Esophagus squamous epithelium (tissue), 5 donors: Measurements from ENCODE around the gene HNRNPC. TPM values are rescaled to one million over a fixed set of nuclear protein-coding genes. Genes with fewer than 3 reads are reported as not detected.

ENCODE experiments used
- DNase-seq: peaks from one replicate; lab custom pipeline; 2025; lab: John Stamatoyannopoulos, UW
- H3K27ac ChIP-seq, 4 donors: fragments of 200-600 bp; sonication (generic); one replicate each; pipeline ENCODE4 v1.5.1; 2016 to 2019; ENCODE audit warnings: mild to moderate bottlenecking in 1 of 4
- H3K27me3 ChIP-seq, 4 donors: fragments of 200-600 bp; sonication (generic); 1 replicate in 3 of 4; 2 replicates in 1 of 4; pipeline versions ENCODE4 v1.5.1 to v1.6.0; 2017 to 2021; ENCODE audit warnings: antibody characterized with exemption in 1 of 4
- H3K36me3 ChIP-seq, 3 donors: fragments of 200-600 bp; sonication (generic); one replicate each; pipeline ENCODE4 v1.5.1; 2016 to 2019
- H3K4me1 ChIP-seq, 3 donors: fragments of 200-600 bp; sonication (generic); one replicate each; pipeline ENCODE4 v1.5.1; 2017 to 2019
- H3K4me3 ChIP-seq, 4 donors: fragments of 200-600 bp; sonication (generic); 1 replicate in 3 of 4; 2 replicates in 1 of 4; pipeline ENCODE4 v1.5.1; 2016 to 2019; ENCODE audit warnings: mild to moderate bottlenecking in 2 of 4, moderate library complexity in 1 of 4
- H3K9me3 ChIP-seq, 3 donors: fragments of 200-600 bp; sonication (generic); one replicate each; pipeline ENCODE4 v1.5.1; 2016 to 2019
- CTCF ChIP-seq, 6 experiments: fragments of 450-650 bp in 4 of 6; fragments of 200-600 bp in 2 of 6; sonication (generic) in 2 of 6; IDR thresholded peaks; one replicate each; pipeline ENCODE4 v1.5.1; 2016 to 2019; ENCODE audit warnings: antibody characterized with exemption in 6 of 6, mild to moderate bottlenecking in 4 of 6, moderate library complexity in 4 of 6
- POLR2A ChIP-seq, 4 donors: fragments of 450-650 bp; IDR thresholded peaks; one replicate each; pipeline ENCODE4 v1.6.1; 2017; ENCODE audit warnings: antibody characterized with exemption in 4 of 4, mild to moderate bottlenecking in 4 of 4, moderate library complexity in 3 of 4
- WGBS, 2 donors: methylation state at CpG; one replicate each; pipeline ENCODE4 v1.1.5; 2018; 5-methylcytosine and 5-hydroxymethylcytosine counted together
- intact Hi-C: fragments of 100-400 bp; cut with DNase I; formaldehyde crosslinking; loops from one replicate; pipeline ENCODE4 v1.15.0; 2022
- total RNA-seq, 4 donors: library from RNA; depleted of rRNA; stranded (reverse); fragments of >200 nt; gene quantifications; one replicate each; pipeline ENCODE4 v1.1.0, GENCODE V29; 2016
- donor health status: DM: yes; HTN: yes; CAD: no.

HNRNPC gene
- total RNA-seq, 4 donors from 2014 or later = 252 to 651 (median 476) TPM

GRCh38 chr14:21241218-21241819 lies 27.9 kb downstream of the HNRNPC start:
- peaks cover 0 to 87% (median 28%) of the 10 kb centered on the region in 3 donors for H3K4me1 ChIP-seq
- 61 to 90% methylated on average over 1 of the region's 1 CpG for WGBS, 2 donors
- H3K4me3 ChIP-seq = no peak overlapping the region
- H3K27me3 ChIP-seq = no peaks in the 10 kb centered on the region
- intact Hi-C loops = no loop called here
- DNase-seq = no peak
- H3K27ac ChIP-seq = no peak overlapping the region
- no peak for TF ChIP-seq POLR2A (IDR thresholded peaks at IDR 0.05)
- peak in 3 of 6 experiments; percentile 25 to 32 (median 31) for TF ChIP-seq CTCF (IDR thresholded peaks at IDR 0.05)
- peaks cover 0 to 85% (median 2%) of the 10 kb centered on the region in 3 donors for H3K36me3 ChIP-seq
- H3K9me3 ChIP-seq = no peaks in the 10 kb centered on the region

GRCh38 chr14:21240417-21240816 lies 28.8 kb downstream of the HNRNPC start:
- Histone ChIP-seq H3K4me1 (peaks cover 0 to 90% (median 28%) of the 10 kb centered on the region in 3 donors), H3K36me3 (peaks cover 0 to 84% (median 2%) of the 10 kb centered on the region in 3 donors), H3K9me3 (no peaks in the 10 kb centered on the region), H3K4me3 (no peak overlapping the region), H3K27ac (no peak overlapping the region), H3K27me3 (no peaks in the 10 kb centered on the region)
- no peak for TF ChIP-seq POLR2A (IDR thresholded peaks at IDR 0.05)
- TF ChIP-seq CTCF (IDR thresholded peaks at IDR 0.05) = no peak
- WGBS, 2 donors = 72 to 84% methylated on average over 2 of the region's 2 CpGs
- intact Hi-C loops = no loop called here
- no peak for DNase-seq

GRCh38 chr14:21238823-21239518 lies 30.3 kb downstream of the HNRNPC start:
- TF ChIP-seq CTCF (IDR thresholded peaks at IDR 0.05) (no peak), POLR2A (IDR thresholded peaks at IDR 0.05) (no peak)
- Histone ChIP-seq H3K9me3 (no peaks in the 10 kb centered on the region), H3K27ac (no peak overlapping the region), H3K4me3 (no peak overlapping the region), H3K27me3 (no peaks in the 10 kb centered on the region), H3K36me3 (peaks cover 0 to 81% (median 2%) of the 10 kb centered on the region in 3 donors), H3K4me1 (peaks cover 0 to 92% (median 20%) of the 10 kb centered on the region in 3 donors)
- 90 to 92% methylated on average over 11 of the region's 11 CpGs for WGBS, 2 donors
- DNase-seq = no peak
- intact Hi-C loops = no loop called here

- 72 to 76% methylated on average over 6 of the region's 6 CpGs for WGBS, 2 donors
- H3K27ac ChIP-seq = no peak overlapping the region
These were observed 32.1 kb downstream of the HNRNPC start for GRCh38 chr14:21236948-21237797.

More at GRCh38 chr14:21236948-21237797, 32.1 kb downstream of the HNRNPC start:
- H3K4me3 ChIP-seq = no peak overlapping the region
- H3K9me3 ChIP-seq = no peaks in the 10 kb centered on the region
- H3K36me3 ChIP-seq = peaks cover 8 to 81% (median 9%) of the 10 kb centered on the region in 3 donors
- H3K4me1 ChIP-seq = peaks cover 0 to 95% (median 23%) of the 10 kb centered on the region in 3 donors
- intact Hi-C loops = no loop called here
- no peak for TF ChIP-seq CTCF (IDR thresholded peaks at IDR 0.05)
- no peak for TF ChIP-seq POLR2A (IDR thresholded peaks at IDR 0.05)
- no peaks in the 10 kb centered on the region for H3K27me3 ChIP-seq
- DNase-seq = no peak
